HG03175 (cell line): ENCODE measurements around the gene MAVS.

Experiments used
- ATAC-seq: cut with Tn5 transposase; IDR thresholded peaks from one replicate; pipeline ENCODE4 v1.9.1; 2021; ENCODE audit warnings: mild to moderate bottlenecking, moderate library complexity; ENCODE audit not compliant: unreplicated experiment

Gene MAVS

GRCh38 chr20:3846740-3847428 is at the start of gene MAVS:
Gene MAVS, plus strand, starts transcription at chr20:3846834. Its CDS starts 7,791 bp downstream, at chr20:3854625.
- ATAC-seq = peak; percentile 96

DNA sequence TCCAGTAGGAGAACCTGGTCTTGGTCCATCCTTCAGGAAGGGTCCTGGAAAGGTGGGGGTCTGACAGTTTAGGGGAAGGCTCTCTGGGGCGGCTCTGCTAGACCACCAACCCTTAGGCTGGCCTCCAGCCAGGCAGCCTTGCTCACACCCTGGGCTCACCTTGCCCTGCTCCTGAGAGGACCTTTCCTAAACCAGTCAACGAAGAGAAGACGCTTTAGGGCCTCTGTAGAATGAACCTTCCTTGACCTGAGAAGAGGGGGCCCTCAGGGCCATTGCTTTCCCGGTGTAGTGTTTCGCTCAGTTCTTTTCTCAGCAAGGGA is 49.4 kb upstream of the MAVS start:
- no peak for ATAC-seq

GRCh38 chr20:3797592-3798372 is 48.9 kb upstream of the MAVS start:
- ATAC-seq = no peak

DNA sequence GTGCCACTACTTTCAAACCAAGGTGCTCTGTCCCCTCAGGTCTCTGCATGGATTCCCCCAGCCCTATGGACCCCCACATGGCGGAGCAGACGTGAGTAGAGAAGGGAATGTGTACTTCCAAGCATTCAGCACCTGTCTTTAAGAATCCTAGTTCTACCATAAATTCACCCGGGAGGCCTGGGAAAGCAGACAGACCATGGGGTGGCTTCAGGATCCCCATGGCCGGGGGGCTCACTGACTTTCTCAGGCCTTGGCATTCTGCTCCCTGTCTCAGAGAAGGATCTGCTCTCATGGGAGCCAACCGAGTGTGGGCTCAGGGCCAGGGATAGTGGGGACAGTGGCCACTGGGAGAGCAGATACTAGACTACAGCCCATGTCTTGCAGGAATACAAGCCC is 48.3 kb upstream of the MAVS start:
- no peak for ATAC-seq

DNA sequence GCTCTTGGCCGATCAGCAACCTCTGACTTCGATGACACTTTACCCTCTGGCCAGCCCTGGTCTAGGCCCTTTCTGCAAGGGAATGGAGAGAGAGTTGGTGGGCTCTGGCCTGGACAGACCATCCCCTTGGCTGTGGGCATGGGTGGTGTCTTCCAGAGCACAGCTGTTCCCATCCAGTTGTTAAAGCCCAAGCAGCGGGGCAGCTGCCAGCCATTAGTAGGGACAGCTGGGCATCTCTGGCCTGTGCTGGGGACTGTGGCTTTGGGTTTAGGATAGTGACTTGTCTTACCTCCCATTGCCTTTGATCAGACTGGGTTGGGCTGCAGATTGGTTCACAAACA is 47.8 kb upstream of the MAVS start:
- no peak for ATAC-seq

DNA sequence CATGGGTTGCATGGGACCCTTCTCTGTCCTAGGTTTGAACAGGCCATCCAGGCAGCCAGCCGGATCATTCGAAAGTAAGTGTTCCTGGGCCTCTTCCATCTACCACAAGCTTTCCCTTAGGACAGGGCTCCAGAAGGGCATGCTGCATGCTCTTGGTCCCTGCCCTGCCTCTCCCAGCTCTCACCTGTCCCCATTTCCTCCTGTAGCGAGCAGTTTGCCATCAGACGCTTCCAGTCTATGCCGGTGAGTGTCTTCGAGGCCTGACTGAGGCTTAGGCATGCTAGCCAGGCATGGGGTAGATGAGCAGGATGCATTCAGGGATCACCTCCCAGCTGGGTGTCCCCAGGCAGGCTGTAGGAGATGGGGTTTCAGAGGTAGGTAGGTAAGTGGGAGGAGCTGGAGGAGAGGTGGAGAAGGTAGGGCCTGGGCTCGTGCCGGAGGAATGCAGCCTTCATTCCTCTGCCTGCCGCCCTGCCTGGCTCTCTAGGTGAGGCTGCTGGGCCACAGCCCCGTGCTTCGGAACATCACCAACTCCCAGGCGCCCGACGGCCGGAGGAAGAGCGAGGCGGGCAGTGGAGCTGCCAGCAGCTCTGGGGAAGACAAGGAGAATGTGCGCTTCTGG is 46.3 kb upstream of the MAVS start:
- ATAC-seq = no peak

DNA sequence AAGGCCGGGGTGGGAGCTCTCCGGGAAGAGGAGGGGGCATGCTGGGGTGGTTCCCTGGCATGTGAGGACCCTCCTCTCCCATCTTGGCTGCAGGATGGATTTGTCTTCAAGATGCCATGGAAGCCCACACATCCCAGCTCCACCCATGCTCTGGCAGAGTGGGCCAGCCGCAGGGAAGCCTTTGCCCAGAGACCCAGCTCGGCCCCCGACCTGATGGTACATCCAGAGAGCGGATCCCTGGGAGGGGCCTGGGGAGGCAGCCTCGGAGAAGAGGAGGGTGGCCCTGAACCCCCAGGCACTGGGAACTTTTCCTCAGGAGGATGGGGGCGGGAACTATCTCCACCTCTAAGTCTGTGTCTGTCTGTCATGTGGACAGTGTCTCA is 45.8 kb upstream of the MAVS start:
- ATAC-seq = no peak

DNA sequence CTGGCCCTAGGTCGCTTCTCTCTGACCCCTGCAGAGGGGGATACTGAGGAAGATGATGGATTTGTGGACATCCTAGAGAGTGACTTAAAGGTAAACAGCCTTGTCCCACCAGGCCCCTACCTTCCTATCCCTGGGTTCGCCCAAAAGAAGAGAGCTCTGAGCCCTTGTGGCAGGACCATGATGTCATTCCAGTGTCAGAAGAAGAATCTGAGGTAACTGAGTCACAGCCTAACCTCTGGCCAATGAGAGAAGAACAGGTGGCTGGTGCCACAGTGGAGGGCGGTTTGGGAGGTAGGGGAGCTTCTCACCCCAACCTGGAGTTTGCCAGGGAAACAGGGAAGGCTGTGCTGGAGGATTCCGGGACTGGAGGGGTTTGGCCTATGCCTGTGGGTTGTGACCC is 45.3 kb upstream of the MAVS start:
- ATAC-seq = no peak

GRCh38 chr20:3801846-3802245 is 44.8 kb upstream of the MAVS start:
- no peak for ATAC-seq

GRCh38 chr20:3802524-3803239 is 44.0 kb upstream of the MAVS start:
- ATAC-seq = no peak

- no peak for ATAC-seq
Observed at GRCh38 chr20:3803289-3803688, 43.3 kb upstream of the MAVS start.

DNA sequence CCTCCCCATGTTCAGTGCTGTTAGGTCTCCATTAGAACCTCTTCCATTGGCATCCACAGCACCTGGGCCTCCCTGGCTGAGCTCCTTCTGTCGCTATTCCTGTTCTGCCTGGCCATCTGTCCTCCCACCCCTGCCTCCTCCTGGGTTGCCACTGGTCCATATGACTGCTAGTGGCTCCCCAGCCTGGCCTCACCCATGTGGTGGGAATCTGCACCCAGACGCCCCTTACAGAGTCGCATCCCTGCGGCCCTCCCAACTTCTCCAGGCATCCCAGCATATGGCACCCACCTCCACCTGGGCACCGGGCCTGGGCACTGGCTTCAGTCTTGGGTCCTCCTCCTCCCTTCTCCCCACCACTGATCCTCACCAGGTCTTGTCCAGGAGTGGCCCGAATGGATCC is 42.8 kb upstream of the MAVS start:
- no peak for ATAC-seq

DNA sequence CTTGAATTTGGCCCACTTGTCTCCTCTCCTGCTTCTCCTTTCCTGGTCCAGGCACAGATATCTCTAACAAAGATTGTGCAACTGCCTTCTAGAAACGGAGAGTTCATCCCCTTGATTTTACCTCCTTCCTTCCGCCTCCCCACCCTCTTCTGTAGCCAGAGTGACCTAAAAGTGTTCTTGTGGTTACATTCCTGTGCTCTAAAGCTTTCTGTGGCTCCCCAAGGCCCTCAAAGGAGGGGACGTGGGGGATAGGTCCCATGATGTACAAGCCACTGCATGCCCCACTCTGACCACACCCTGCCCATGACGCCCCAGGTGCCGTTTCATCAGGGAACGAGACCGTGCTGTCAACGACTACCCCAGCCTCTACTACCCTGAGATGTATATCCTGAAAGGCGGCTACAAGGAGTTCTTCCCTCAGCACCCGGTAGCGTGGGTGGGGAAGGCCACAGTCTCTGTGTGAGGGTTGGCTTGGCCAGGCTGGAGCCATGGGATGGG is 42.3 kb upstream of the MAVS start:
- no peak for ATAC-seq

DNA sequence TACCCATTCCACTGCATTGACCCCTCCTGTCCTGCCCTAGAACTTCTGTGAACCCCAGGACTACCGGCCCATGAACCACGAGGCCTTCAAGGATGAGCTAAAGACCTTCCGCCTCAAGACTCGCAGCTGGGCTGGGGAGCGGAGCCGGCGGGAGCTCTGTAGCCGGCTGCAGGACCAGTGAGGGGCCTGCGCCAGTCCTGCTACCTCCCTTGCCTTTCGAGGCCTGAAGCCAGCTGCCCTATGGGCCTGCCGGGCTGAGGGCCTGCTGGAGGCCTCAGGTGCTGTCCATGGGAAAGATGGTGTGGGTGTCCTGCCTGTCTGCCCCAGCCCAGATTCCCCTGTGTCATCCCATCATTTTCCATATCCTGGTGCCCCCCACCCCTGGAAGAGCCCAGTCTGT is 41.9 kb upstream of the MAVS start:
- no peak for ATAC-seq

- ATAC-seq = no peak
Observed at GRCh38 chr20:3808544-3808943, 38.1 kb upstream of the MAVS start.

DNA sequence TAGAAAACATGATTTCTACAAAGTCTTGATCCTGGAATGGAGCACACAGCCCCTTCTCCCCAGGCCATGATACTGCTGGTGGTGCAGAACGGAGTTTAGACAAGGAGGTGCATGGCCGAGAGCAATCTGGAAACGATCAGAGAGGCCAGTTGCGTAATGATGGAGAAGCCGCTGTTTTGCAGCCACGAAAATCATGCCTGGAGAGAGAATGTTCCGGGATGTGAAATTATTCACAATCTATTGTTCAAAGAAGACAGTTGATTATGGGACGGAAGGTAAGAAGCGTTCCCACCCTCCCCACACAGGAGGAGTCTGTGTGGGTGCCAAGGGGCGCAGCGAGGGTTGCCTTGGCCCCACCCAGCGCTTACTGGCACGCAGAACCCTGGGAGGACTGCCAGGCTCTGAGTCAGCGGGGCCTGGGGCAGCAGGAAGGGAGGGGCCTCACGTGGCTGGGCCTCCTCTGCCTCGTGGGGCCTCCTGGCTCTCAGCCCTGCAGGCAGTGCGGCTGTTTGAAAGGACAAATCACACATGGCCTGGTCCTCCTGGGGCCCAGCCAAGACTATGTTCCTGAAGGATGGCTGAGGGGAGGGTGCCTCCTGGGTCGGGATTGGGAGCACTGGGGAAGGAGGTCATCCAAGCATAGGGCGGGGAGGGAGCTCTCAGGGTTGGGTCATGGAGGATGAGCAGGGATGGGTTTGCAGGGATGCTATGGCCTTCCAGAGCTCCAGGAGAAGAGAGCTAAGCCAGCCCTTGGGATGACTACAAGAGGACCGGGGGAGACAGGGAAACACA is 35.0 kb upstream of the MAVS start:
- no peak for ATAC-seq

DNA sequence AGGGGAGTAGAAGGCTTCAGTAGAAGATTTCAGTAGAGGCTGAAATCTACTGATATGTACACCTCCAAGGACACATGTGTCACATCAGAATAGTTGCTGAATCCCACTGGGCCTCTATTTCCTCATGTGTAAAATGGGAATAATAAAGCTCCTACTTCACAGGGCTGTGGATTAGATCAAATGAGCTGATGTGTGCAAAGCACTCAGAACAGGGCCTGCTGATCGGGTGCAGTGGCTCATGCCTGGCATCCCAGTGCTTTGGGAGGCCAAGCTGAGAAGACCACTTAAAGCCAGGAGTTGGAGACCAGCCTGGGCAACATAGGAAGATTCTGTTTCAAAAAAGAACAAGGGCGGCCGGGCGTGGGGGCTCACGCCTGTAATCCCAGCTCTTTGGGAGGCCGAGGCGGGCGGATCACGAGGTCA is 34.4 kb upstream of the MAVS start:
- ATAC-seq = no peak

GRCh38 chr20:3812975-3813847 is 33.4 kb upstream of the MAVS start:
- ATAC-seq = no peak

GRCh38 chr20:3813848-3814581 is 32.6 kb upstream of the MAVS start:
- no peak for ATAC-seq
